NCI-H526 treated with DMSO at 0.1 percent for 48 hours (cell line): Measurements from ENCODE around the gene DENND1B.
A peak's percentile ranks its signal among the peaks of the same experiment; 100 is the strongest.

Experiments used
- DNase-seq: peaks from one replicate; lab custom pipeline; 2025; lab: John Stamatoyannopoulos, UW

Gene DENND1B

GRCh38 chr1:197466813-197467212 is 308.5 kb downstream of the DENND1B start:
- DNase-seq: no peak

DNA sequence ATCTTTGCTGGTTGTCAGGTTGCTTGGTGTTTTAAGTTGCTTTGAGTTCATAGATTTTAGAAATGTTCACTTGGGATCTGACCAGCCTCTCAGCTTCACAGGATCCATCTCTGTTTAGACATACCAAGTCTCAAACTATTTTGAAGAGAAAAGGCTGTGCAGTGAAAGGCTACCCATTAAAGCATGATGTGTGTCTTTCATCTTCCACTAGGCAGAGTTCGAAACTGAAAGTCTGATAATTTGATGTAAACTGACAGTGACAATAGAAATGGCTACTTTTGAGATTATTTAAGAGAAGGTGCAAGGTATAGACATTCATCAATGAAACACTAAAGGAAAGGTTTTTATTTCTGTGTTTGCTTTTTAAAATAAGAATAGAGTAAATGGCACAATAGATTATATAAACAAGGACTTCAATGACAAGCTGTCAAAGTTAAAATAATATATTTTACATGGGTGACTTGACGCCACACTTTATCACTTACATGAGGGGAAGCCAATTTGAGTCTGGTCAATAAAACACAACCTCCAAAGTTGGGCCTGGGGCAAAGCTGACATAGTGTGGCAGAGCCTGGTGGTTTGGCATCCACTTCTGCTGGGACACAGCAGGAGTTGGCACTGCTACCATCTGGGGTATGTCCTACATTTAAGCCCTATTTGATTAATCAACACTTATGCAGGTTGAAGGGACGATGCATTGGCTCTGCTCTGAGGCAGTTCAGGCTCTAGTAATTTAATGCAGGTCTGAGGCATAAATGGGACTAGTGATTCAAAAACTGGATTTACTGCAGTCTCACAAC is 309.6 kb downstream of the DENND1B start:
- DNase-seq: no peak

DNA sequence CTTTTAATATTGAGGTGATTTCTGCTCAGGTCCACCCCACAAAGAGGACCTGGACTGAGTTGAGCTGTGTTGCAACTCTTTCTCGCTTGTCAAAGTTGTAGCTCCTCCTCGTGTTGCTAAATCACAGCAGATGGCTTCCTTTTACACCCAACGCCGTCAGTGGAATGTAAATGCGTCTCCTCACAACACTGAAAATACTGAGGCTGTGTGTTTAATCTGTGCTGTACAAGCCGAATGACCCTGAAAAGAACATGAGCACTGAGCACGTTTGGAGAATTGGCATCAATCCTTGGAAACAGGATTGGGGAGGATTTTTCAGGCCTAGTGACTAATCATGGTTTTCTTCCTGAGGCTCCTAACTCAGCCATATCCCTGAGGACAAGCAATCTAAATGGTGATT is 311.2 kb downstream of the DENND1B start:
- DNase-seq: no peak

DNA sequence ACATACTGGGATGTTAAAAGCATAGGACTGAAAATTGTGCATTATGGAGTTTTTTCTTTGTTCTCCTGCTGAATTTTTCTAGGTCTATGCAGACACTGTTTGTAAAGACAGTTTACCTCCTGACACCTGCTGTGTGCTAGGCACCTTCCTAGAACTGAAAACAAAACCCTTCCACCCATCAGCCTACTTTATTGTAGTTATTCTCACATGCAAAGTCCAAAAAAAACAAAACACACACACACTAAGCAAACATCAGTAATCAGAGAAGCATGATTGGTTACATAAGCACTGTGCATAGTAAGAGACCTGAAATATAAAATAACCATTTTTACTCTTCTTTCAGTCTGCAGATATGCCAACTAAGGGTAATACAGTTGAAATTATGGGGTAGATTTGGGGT is 312.1 kb downstream of the DENND1B start:
- peak; percentile 2 for DNase-seq

DNA sequence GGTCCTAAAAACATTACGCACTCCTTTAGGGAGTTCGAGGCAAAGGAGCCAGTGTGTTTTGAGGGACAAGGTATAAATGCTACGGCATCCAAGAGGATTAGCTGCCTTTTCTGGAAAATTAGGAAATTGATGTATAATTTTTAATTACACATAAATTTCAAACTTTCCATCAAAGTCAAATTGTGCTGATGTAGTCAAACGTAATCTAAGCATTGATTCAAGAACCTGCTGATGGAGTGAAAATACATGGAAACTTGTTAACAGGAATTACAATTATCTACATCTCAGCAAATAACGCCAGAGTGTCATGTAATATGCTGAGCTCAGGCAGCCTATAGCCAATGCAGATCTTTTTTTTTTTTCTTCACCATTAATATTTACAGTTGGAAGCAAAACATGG is 312.7 kb downstream of the DENND1B start:
- no peak for DNase-seq
